GM12873 (cell line): ENCODE results near the gene FAM149B1.

Experiments used
- CTCF ChIP-seq: IDR thresholded peaks from 2 replicates; pipeline ENCODE4 v1.5.1; 2012; ENCODE audit warnings: low read depth, mild to moderate bottlenecking, moderate library complexity, low read length, control low read depth; ENCODE audit not compliant: insufficient read depth; ENCODE audit errors: missing control alignments

FAM149B1 gene

GRCh38 chr10:73261362-73261995 is 93.6 kb downstream of the FAM149B1 start:
- TF ChIP-seq CTCF = no peak

DNA sequence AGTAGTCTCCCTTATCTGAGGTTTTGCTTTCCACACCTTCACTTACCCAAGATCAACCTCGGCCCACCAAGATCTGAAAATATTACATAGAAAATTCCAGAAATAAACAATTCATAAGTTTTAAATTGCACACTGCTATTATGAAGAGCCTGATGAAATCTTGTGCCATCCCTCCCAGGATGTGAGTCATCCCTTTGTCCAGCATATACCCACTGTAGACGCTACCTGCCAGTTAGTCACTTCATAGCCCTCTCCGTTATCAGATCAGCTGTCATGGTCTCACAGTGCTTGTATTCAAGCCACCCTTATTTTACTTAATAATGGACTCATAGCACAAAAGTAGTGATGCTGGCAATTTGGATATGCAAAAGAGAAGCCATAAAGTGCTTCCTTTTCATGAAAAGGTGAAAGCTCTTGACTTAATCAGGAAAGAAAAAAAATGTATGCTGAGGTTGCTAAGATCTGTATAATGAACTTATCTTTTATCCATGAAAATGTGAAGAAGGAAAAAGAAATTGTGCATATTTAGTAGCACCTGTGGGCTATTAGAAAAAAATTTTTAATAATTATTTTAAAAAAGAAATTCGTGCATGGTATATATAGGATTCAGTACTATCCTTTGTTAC is 94.3 kb downstream of the FAM149B1 start:
- TF ChIP-seq CTCF = no peak

DNA sequence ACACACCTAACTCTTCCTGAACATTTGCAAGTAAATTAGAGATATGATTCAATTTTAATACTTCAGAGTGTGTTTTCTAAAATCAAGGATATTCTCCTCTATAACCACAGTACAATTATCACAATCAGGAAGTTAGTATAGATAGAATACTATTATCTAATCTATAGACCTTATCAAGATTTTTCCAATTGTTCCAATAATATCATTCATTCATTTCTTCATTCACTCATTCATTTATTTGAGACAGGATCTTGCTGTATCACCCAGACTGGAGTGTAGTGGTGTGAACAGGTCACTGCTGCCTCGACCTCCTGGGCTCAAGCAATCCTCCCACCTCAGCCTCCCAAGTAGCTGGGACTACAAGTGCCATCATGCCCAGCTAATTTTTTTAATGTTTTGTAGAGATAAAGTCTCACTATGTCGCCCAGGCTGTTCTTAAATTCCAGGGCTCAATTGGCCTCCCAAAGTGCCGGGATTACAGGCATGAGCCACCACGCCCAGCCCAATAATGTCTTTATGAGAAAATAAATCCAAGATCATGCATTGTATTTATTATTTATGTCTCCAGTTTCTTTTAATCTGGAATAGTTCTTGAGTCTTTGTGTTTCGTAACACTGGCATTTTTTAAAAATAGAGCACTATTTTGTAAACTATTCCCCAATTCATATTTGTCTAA is 95.1 kb downstream of the FAM149B1 start:
- no peak for TF ChIP-seq CTCF

- TF ChIP-seq CTCF = peak; percentile 54
These were observed 95.9 kb downstream of the FAM149B1 start for GRCh38 chr10:73263693-73264347.

DNA sequence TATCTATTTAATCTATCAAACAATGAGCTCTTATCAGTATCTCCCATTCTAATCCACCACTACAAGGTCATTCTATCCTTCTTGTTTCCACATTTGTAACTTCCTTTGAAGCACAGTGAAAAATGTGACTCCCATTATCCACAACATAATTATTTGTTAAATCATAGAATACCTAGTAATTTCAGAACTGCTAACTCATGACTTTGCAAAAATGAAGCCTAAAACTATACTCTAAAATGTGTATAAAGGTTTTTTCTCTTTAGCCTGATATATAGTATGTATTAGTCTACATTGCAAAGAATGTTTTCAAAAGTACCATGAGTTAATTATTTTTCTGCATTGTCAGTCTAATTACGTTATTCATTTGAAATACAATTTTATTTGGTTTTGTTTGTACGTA is 96.5 kb downstream of the FAM149B1 start:
- no peak for TF ChIP-seq CTCF

- no peak for TF ChIP-seq CTCF
These were observed 113.2 kb downstream of the FAM149B1 start for GRCh38 chr10:73281097-73281496.

GRCh38 chr10:73287441-73287840 is 119.5 kb downstream of the FAM149B1 start:
- TF ChIP-seq CTCF = no peak
